HG03175 (cell line): ENCODE data around the gene NAGK.
"Not testable (repeated sequence)": the region's sequence is repeated elsewhere in the genome, so short reads cannot be mapped to it uniquely, and the experiment has no call there.

Source experiments
- ATAC-seq: cut with Tn5 transposase; IDR thresholded peaks from one replicate; pipeline ENCODE4 v1.9.1; 2021; ENCODE audit warnings: mild to moderate bottlenecking, moderate library complexity; ENCODE audit not compliant: unreplicated experiment

The NAGK gene

GRCh38 chr2:71067567-71068217 is 756 bp upstream of the NAGK start:
- peak; percentile 2 for ATAC-seq

- ATAC-seq, result no peak
These were observed 928 bp downstream of the NAGK start for GRCh38 chr2:71069376-71069775.

- no peak for ATAC-seq
These were observed 2.0 kb downstream of the NAGK start for GRCh38 chr2:71070294-71071093.

GRCh38 chr2:71071681-71072398 is 3.4 kb downstream of the NAGK start:
- peak; percentile 43 for ATAC-seq

- no peak for ATAC-seq
These were observed 4.0 kb downstream of the NAGK start for GRCh38 chr2:71072492-71072891.

- no peak for ATAC-seq
These were observed 5.0 kb downstream of the NAGK start for GRCh38 chr2:71073475-71073874.

GRCh38 chr2:71074893-71075395 is 6.5 kb downstream of the NAGK start:
- ATAC-seq, result no peak

- no peak for ATAC-seq
These were observed 10.2 kb downstream of the NAGK start for GRCh38 chr2:71078624-71079023.

- peak; percentile 78 for ATAC-seq
These were observed 14.2 kb downstream of the NAGK start for GRCh38 chr2:71082402-71083252.

GRCh38 chr2:71083297-71083696 is 14.8 kb downstream of the NAGK start:
- not testable (repeated sequence) for ATAC-seq

GRCh38 chr2:71083752-71084312 is 15.4 kb downstream of the NAGK start:
- ATAC-seq, result not testable (repeated sequence)

- not testable (repeated sequence) for ATAC-seq
These were observed 17.0 kb downstream of the NAGK start for GRCh38 chr2:71085325-71086003.

GRCh38 chr2:71089475-71089874 is 21.0 kb downstream of the NAGK start:
- not testable (repeated sequence) for ATAC-seq

- not testable (repeated sequence) for ATAC-seq
These were observed 23.4 kb downstream of the NAGK start for GRCh38 chr2:71091808-71092207.

GRCh38 chr2:71092491-71093260 is 24.2 kb downstream of the NAGK start:
- ATAC-seq, result not testable (repeated sequence)

- peak; percentile 49 for ATAC-seq
These were observed 31.9 kb downstream of the NAGK start for GRCh38 chr2:71100195-71100964.

- ATAC-seq, result no peak
These were observed 33.2 kb downstream of the NAGK start for GRCh38 chr2:71101656-71102055.
